GM21576 (cell line): ENCODE results near the gene DDX47.
"Not testable (repeated sequence)": the region's sequence is repeated elsewhere in the genome, so short reads cannot be mapped to it uniquely, and the experiment has no call there.

Experiments
- ATAC-seq: cut with Tn5 transposase; IDR thresholded peaks from one replicate; pipeline ENCODE4 v1.9.1; 2021; ENCODE audit warnings: mild to moderate bottlenecking, moderate library complexity; ENCODE audit not compliant: unreplicated experiment

Gene DDX47

DNA sequence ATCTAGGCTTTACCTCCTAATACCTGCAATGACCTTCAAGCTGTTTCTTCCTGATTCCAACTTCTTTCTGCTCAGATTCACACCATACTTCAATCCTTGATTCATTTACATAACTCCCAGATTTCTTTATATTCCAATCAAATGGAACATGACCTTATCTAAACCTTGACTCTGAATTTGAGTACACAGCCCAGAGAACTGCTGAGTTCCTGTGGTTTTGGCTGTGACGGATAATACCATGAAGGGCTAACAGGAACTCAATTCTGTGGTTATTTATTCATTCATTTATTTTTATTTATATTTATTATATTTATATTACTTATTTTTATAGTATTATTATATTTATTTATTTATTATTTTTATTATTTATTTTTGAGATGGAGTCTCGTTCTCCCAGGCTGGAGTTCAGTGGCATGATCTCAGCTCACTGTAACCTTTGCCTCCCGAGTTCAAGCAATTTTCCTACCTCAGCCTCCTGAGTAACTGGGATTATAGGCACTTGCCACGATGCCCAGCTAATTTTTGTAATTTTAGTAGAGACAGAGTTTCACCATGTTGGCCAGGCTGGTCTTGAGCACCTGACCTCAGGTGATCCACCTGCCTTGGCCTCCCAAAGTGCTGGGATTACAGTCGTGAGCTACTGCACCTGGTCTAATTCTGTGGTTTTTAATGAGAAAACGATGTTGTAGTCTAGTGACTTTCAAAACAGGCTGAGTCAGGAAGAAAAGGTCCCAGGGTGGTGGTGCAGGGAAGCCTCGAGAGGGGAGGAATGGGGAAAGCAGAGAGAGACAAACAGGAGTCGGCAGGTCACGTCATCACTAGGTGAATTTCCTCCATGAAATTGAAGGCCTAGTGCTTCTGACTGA is 16.0 kb upstream of the DDX47 start:
- ATAC-seq, result no peak

DNA sequence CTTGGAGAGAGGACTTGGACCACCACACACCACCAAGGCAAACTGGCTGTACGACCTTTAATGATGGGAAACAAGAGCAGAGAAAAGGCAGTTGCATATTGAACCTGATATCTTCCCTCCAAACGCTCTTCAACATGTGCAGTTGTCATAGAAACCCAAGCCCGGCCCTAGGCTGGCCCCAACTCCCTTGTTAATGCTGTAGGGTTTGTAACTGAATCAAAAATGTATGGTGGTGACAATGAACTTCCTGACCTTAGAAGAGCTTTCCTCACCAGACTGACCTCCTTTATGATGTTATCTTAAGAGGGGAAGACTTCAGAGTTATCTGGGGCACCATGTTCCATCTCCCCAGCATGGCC is 15.4 kb upstream of the DDX47 start:
- ATAC-seq, result no peak

DNA sequence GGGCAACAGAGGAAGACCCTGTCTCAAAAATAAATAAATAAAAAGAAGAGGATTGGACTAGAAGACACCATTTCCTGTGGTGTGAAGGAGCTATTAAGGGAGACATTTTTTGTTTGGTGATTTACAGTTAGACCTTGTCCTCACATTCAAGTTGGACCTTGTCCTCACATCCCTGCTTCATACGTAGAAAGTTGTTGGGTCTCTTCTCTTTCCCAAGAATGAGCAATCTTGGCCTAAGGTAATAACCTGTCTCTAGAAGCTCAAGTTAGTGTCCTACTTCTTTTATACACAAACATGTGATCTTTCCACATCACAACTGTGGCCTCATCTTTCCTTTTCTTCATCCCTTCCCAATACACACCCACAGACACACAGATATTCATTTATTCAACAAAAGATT is 14.7 kb upstream of the DDX47 start:
- ATAC-seq, result no peak

DNA sequence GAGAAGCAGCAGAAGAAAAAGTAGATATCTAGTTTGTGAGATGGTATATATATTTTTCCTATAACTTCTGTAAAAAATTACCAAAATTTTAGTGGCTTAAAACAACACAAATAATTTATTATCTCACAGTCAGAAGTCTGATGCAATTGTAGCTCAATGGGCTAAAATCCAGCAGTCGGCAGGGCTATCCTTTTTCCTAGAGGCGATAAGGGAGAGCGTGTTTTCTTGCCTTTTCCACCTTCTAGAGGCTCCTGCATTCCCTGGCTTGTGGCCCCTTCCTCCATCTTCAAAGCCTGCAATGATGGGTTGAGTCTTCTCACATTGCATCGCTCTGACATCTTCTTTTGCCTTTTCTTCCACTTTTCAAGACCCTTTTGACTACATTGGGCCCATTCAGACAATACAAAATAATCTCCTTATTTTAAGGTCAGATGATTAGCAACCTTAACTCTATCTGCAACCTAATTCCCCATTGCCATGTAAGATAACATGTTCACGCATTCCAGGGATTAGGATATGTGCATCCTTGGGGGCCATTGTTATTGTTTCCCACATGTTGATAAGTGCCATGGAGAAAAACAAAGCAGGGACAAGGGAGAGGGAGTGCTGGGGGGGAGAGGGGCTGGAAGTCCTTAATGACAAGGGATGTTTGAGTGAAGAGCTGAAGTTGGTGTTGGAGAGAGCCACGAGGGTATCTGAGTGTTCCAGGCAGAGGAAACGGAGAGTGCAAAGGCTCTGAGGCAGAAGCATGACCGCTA is 13.8 kb upstream of the DDX47 start:
- ATAC-seq, result no peak

DNA sequence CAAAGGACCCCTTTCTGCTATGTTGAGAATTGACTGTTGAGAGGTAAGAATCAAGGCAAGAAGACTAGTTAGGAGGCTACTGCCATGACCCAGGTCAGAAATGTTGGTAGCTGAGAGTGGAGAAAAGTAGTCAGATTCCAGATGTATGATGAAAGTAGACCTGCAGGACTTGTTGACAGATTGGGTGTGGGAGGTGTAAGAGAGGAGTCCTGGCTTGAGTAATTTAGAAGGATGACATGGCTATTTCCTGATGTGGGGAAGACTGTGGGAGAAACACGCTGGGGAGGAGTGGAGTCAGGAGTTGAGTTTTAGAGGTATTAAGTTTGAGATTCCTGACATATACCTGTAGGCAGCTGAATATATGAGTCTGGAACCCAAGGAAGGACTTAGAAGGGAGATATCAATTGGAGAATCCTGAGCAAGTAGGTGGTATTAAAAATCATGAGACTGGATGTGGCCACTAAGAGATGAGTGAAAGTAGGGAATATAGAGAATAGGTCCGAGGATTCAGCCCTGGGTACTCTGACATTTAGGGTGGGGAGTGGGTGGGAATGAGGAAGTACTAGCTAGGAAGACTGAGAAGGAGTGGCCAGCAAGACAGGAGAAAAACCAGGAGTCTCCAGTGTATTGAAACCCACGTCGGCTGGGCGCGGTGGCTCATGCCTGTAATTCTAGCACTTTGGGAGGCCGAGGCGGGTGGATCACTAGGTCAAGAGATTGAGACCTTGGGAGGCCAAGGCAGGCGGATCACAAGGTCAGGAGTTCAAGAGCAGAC is 12.6 kb upstream of the DDX47 start:
- no peak for ATAC-seq

DNA sequence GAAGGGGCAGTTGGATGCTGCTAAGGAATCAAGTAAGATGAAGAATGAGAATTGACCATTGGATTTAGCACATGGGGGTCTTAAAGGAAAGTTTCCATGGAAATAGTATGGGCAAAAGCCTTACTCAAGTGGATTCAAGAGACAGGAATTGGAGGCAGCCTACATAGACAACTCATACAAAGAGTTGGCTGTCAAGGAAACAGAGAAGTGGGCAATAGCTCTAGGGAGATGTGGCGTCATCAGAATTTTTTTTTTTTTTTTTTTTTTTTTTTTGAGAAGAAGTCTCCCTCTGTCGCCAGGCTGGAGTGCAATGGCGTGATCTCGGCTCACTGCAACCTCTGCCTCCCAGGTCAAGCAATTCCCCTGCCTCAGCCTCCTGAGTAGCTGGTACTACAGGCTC is 11.5 kb upstream of the DDX47 start:
- ATAC-seq, result not testable (repeated sequence)

DNA sequence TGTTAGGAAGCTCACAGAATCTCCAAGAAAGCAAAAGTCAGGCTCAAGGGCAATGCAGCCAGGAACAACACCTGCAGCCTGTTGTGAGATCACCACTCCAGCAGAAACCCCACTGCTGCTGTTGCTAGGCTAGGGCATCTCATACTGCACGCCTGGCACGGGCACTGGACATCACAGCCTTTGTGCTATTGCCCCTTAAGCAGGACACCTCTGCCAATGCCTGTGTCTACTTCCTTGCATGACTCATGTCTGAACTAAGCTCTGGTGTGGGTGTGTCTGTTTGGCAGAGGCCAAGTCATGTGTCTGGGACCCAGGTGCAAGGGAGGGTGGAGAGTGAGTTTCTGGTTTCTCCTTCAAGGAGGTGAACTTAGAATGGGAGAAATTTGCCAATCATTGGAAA is 10.0 kb upstream of the DDX47 start:
- ATAC-seq, result peak; percentile 90

DNA sequence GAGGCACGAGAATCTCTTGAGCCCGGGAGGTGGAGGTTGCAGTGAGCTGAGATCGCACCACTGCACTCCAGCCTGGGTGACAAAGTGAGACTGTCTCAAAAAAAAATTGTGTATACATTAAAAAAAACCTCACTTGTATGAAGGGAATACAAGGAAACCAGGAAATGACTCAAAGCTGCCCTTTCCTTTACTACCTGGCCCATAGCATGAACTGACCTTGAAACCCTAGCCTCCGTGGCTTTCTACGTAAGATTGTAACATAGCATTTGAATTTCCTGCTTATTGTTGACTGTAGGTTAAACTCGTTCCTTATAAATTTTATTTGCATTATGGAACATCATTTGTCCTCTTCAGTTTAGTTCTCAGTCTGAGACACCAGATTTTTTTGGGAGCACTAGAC is 9.1 kb upstream of the DDX47 start:
- no peak for ATAC-seq

DNA sequence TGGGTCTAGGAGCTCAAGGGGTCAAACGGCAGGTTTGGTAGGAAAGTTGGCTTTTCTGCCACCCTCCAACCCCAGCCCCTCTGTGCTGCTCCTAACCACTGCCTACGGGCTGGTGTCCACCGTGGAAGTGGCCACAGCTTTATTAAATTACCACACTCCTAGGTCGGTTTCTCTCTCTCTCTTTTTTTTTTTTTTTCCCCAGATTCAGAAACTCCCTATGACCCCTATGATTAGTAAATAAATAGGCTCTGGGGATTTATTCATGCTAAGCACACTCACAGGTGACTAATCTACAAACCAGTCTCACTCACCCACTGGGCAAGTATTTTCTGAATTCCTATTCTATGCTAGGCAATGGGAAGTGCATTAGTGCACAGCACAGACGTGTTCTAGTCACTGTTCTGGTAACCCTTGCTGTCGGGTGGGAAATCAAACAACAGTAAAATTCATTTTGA is 8.7 kb upstream of the DDX47 start:
- no peak for ATAC-seq

DNA sequence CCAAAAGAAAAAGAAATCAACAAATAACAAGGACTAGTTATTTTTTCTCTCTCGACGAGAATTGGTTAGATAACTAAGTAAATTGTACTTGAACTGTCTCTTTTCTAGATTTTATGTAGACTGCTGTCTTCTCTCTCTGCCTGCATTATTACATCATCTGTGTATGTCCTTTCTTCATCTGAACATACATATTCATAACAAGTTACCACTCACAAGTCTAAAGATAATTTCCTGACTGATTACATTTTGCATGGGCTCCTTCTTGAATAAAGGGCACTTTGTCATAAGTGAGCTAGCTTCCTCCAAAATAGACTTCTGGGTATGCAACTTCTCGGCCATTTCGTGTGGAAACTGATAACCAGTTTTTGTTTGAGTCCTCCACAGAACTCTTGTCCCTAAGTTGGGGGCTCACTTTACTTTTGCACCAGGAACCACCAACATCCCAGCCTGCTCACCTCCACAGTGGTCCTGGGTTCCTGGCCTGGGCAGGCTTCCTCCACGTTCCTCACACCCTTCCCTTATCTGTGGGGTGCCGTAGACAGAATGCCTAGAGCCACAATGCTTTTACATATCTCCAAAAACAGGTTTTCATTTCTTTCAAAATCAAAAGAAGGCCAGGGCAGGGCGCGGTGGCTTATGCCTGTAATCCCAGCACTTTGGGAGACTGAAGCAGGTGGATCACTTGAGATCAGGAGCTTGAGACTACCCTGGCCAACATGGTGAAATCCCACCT is 6.2 kb upstream of the DDX47 start:
- no peak for ATAC-seq

DNA sequence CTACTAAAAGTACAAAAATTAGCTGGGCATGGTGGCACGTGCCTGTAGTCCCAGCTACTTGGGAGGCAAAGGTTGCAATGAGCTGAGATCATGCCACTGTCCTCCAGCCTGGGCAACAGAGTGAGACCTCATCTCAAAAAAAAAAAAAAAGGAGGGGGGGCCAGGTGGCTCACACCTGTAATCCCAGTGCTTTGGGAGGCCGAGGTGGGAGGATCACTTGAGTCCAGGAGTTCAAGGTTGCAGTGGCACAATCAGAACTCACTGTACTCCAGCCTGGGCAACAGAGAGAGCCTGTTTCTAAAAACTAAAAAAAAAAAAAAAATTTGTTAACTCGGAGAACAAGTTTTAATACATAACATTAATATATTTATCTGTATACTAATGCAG is 5.6 kb upstream of the DDX47 start:
- ATAC-seq, result not testable (repeated sequence)

DNA sequence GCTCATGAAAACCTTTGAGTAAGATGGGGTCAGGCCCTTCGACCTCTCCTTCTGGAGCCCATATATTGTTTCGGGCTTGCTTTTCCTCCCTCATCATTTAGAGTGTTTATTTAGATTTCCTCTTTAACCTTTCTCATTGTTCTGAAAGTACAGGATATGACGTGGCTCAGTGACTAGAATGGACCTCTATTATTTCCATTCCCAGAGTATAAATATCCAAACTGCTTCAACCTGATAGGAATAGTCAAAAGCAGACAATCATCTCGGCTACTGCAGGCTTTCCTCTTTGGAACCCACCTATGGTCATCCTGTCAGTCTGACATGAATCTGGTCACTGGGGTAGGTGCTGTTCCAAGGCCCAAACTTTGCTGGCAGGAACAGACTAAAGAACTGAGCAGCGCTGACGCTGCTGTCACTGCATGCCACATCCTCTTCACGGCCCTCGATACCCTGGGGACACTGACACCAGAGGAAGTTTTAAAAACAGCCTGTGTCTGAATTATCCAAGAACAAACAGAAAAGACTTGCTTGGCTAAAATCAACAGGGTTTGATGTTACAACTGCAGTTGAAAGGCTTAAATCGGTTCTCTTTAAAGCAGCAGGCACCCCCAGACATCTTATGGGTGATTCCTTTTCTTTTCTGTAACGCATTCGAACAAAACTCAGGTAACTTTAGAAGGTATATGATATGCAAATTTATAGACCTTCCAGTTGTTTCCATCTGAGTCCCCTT is 5.0 kb upstream of the DDX47 start:
- peak; percentile 60 for ATAC-seq

DNA sequence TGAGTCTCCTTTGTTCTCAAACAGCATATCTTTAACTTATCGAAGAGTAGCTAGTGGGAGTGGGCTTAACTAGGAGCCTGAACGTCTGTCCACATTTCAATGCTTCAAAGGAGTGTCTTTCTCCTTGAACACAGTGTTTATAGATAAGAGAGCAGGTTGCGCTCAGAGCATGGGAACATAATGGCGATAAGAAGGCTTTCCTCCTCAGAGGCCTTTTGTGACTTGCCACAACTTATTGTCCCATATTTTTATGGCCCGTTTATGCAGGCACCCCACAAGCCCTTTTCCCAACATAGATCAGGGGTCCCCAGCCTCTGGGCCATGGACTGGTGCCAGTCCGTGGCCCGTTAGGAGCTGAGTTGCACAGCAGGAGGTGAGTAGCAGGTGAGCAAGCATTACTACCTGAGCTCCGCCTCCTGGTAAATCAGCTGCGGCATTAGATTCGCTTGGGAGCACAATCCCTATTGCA is 2.6 kb upstream of the DDX47 start:
- ATAC-seq, result no peak

DNA sequence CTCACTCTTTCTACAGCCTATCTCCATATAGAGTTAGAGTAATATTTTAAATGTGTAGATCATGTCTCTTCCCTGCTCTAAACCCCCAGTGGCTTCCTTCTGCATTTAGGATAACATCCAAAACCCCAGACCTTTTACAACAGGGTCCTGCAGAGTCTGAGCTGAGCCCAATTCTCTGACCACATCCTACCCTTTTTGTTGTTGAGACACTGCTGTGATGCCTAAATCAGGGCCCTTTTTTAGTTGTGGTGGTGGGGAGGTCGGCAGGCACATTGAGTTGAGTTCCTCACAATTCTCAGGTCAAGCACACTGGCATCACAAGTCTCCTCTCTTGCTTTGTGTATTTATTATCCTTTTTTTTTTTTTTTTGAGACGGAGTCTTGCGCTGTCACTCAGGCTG is 1.8 kb upstream of the DDX47 start:
- ATAC-seq, result no peak

DNA sequence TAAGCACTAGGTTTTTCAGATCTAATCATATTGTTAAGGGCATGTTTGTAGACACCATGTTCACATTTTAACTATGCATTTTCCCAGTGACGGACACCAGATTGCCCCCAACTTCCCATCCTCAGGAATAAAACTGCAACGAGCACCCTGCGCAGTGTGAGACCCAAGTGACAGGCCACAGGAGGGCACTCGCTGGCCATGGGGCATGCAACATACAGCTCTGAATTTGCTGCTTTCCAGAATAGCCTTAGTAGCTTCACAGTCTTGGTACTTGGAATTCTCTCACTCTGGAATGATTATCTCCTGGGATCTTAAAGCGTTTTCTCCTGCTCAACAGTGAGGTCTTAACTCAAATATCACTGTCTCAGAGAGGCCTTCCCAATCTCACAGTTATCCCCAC is 972 bp upstream of the DDX47 start:
- no peak for ATAC-seq

DNA sequence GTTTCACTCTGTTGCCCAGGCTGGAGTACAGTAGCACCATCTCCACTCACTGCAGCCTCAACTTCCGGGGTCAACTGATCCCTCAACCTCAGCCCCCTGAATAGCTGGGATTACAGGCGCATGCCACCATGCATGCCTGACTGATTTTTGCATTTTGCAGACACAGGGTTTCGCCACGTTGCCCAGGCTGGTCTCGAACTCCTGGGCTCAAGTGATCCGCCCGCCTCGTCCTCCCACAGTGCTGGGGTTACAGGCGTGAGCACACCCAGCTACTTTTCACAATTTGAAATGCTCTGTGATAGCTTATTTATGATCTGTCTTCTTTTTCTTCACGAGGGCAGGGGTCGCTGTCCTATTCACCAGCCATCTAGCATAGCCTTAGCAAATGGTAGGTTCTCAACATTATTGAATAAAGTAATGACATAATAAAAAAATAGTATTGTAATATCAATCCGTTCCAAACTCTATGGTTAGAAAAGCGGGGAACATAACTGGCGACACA is 477 bp upstream of the DDX47 start:
- ATAC-seq, result no peak

DNA sequence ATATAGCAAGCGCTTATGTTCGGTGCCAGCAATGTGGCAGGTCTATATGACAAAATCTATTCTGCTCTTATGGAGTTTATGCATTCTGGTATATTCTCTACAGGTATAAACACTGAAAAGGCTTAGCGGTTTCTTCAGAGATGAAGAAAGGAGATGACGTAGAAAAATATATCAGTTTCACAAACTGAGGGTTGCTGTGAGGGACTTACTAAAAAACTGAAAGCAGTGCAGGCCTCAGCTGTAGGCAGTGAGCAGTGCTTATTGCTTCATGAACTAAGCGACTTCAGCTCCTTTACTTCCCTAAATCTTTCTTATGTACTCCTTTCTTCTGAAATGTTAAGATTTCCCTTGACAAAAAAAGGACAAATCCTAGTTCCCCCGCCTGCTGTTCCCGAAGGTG is 4.5 kb downstream of the DDX47 start:
- ATAC-seq, result peak; percentile 45

DNA sequence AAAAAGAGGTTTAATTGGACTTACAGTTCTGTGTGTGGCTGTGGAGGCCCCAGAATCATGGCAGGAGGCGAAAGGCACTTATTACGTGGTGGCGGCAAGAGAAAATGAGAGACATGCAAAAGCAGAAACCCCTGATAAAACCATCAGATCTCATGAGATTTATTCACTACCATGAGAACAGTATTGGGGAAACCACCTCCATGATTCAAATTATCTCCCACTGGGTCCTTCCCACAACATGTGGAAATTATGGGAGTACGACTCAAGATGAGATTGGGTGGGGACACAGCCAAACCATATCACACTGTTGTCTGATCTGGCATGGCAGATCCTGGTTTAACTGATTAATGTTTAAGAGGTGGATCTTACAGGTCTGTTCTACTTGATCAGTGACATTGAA is 5.6 kb downstream of the DDX47 start:
- no peak for ATAC-seq

DNA sequence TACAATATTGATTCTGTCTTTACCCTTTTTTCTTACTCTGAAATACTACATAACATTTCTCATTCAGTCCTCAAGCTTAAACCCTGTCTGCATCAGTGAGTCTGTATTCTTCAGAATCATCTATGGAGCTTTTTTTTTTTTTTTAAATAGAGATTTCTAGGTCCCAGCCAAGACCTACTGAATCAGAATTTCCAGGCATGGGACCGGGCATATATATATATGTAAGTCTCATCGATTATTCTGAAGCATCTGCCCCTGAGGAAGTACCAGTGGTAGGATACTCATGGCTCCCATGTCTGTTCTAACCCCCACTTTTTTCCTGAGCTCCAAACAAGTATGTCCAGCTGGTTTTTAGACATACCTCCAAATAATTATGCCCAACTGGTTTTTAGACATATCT is 6.1 kb downstream of the DDX47 start:
- no peak for ATAC-seq

DNA sequence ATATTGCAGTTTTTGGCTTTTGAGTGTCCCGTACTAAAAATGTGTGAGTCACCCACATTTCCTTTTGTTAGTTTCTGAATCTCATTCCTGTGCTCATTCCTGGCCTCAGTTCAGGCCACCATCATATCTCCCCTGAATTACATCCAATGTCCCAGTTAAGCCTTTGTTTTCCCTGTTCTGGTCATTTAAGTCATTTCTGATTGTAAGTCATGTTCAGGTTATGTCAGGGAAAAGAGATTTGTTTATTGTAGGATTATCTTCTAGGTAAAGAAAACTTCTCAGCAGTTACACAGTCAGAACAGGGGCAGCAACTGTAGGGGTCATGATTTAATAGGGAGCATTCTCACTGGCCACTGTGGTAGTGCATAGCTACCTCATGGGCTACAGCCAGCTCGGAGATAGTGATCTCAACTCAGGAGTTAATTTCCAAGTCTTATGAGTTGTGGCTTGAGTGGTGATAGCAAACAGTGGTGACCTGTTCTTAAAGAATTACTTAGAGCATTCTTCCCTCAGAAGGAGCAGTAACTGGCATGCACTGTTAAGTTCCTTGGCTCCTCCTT is 6.7 kb downstream of the DDX47 start:
- ATAC-seq, result no peak
